ENCODE results near the gene RNF144A. TPM values are rescaled to one million over a fixed set of nuclear protein-coding genes. Genes with fewer than 3 reads are reported as not detected.

RNF144A gene
- total and polyA plus RNA-seq, 2 donors (not counting 1 experiment from before 2014, with no cell fraction given), result 1.2 to 1.6 TPM

DNA sequence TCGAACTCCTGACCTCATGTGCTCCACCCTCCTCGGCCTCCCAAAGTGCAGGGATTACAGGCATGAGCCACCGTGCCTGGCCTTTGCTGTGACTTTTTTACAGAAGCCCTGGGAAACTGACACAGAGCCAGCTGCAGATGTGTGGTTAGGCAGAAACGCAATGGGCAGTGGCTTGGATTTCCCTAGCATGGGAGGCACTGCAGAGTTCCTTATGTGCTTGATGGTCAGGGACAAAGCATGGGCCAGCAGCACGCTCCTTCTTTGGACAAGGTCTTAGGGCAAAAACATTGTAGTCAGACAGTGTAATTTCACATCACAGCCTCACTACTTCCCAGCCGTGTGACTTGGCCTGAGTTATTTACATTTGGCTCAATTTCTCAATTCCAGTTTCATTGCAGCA, 153.9 kb downstream of the RNF144A start:
- CTCF ChIA-PET, result no interaction called here
- ATAC-seq (ENCODE audit: low read depth), result no peak
- TF ChIP-seq EZH2 (IDR thresholded peaks at IDR 0.05; ENCODE audit: borderline replicate concordance, insufficient read depth, low read depth, low read length, poor library complexity, severe bottlenecking), result no peak
- TF ChIP-seq, protein P1, sequence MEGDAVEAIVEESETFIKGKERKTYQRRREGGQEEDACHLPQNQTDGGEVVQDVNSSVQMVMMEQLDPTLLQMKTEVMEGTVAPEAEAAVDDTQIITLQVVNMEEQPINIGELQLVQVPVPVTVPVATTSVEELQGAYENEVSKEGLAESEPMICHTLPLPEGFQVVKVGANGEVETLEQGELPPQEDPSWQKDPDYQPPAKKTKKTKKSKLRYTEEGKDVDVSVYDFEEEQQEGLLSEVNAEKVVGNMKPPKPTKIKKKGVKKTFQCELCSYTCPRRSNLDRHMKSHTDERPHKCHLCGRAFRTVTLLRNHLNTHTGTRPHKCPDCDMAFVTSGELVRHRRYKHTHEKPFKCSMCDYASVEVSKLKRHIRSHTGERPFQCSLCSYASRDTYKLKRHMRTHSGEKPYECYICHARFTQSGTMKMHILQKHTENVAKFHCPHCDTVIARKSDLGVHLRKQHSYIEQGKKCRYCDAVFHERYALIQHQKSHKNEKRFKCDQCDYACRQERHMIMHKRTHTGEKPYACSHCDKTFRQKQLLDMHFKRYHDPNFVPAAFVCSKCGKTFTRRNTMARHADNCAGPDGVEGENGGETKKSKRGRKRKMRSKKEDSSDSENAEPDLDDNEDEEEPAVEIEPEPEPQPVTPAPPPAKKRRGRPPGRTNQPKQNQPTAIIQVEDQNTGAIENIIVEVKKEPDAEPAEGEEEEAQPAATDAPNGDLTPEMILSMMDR (IDR thresholded peaks at IDR 0.05), result no peak

DNA sequence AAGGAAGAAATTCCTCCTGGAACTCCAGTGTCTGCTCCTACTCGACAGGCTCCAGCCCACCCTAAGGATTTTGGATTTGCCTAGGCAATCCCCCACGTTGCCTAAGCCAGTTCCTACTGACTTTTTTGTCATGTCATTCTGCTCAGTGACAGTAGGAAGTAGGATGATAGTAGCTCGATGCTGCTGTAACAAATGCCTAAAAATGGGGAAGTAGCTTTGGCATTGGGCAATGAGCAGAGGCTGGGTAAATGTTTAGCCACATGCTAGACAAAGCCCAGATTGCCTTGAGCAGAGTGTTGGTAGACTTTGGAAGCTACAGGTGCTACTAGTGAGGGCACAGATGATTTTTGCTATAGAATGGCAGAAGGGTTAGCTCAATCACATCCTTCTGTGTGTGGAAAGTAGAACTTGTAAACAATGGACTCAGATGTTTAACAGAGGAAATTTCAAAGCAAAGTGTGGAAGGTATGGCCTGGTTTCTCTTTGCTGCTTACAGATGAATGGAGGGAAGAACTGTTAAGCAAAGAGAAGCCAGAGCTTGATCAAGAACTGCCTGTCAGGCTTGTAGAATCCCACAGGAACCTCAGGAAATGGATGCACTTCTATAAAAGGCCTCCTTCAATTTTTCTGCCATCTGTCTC, 154.8 kb downstream of the RNF144A start:
- ATAC-seq (ENCODE audit: low read depth), result no peak
- peaks cover 3% of the 10 kb centered on the region for H3K4me1 Mint-ChIP-seq
- Histone ChIP-seq H4K20me1 (ENCODE audit: control insufficient read depth, insufficient read depth, low read length, poor library complexity, severe bottlenecking) (no peaks in the 10 kb centered on the region), H3K4me2 (replicated peaks; ENCODE audit: low read depth, low read length, poor library complexity, severe bottlenecking) (no peak overlapping the region), H3K27ac (ENCODE audit: low read length in 2 of 2) (no peak overlapping the region), H3K27me3 (replicated peaks in 1 of 4; ENCODE audit: control extremely low read depth in 1 of 4, control insufficient read depth in 3 of 4, insufficient read depth in 4 of 4, low read length in 3 of 4) (peaks cover 0 to 2% (median 0%) of the 10 kb centered on the region in 4 experiments), H3K79me2 (ENCODE audit: control insufficient read depth, insufficient read depth, low read length) (no peaks in the 10 kb centered on the region), H3K4me1 (ENCODE audit: control insufficient read depth in 2 of 2, insufficient read depth in 2 of 2, low read length in 2 of 2) (no peaks in the 10 kb centered on the region), H3K36me3 (replicated peaks in 1 of 2; ENCODE audit: control extremely low read depth in 1 of 2, control insufficient read depth in 1 of 2, extremely low read depth in 1 of 2, insufficient read depth in 2 of 2, low read length in 1 of 2) (no peaks in the 10 kb centered on the region), H2AFZ (ENCODE audit: insufficient read depth, low read depth, low read length, poor library complexity, severe bottlenecking) (no peak overlapping the region), H3K4me3 (ENCODE audit: control extremely low read depth in 1 of 5, extremely low read depth in 1 of 5, insufficient read depth in 1 of 5, low read depth in 2 of 5, low read length in 4 of 5) (no peak overlapping the region), H3K9me3 (ENCODE audit: control extremely low read depth in 1 of 3, control insufficient read depth in 2 of 3, insufficient read depth in 1 of 3, low read length in 2 of 3) (peaks cover 0 to 4% (median 0%) of the 10 kb centered on the region in 3 donors), H3K9ac (ENCODE audit: low read length) (no peak overlapping the region)
- ChIA-PET CTCF (interaction anchor here (0.6 kb wide), 1 partner anchor 28 kb away, joined by 4 read pairs; no protein-coding TSS in a partner anchor), POLR2A (no interaction called here)
- TF ChIP-seq, protein P1 (IDR thresholded peaks at IDR 0.05), result no peak
- TF ChIP-seq EZH2 (IDR thresholded peaks at IDR 0.05; ENCODE audit: borderline replicate concordance, insufficient read depth, low read depth, low read length, poor library complexity, severe bottlenecking), result no peak
- peaks cover 4% of the 10 kb centered on the region for H3K9me3 Mint-ChIP-seq (ENCODE audit: insufficient read depth)
- no peak overlapping the region for H3K4me3 Mint-ChIP-seq
- intact Hi-C loops (cut with micrococcal nuclease), result no loop called here
- H3K27ac Mint-ChIP-seq, result no peak overlapping the region
- WGBS (ENCODE audit: insufficient coverage), result 10% methylated on average over 2 of the region's 3 CpGs
- H3K27me3 Mint-ChIP-seq, result peaks cover 17% of the 10 kb centered on the region
- DNase-seq, result no peak

More for the DNA sequence above, 153.9 kb downstream of the RNF144A start:
- H2AFZ ChIP-seq (ENCODE audit: insufficient read depth, low read depth, low read length, poor library complexity, severe bottlenecking), result no peak overlapping the region
- Mint-ChIP-seq H3K4me3 (no peak overlapping the region), H3K27me3 (peaks cover 17% of the 10 kb centered on the region), H3K27ac (no peak overlapping the region), H3K4me1 (peaks cover 3% of the 10 kb centered on the region), H3K9me3 (ENCODE audit: insufficient read depth) (peaks cover 4% of the 10 kb centered on the region)
- WGBS (ENCODE audit: insufficient coverage), result 95% methylated on average over 5 of the region's 6 CpGs
- peaks cover 0 to 4% (median 0%) of the 10 kb centered on the region in 3 donors for H3K9me3 ChIP-seq (ENCODE audit: control extremely low read depth in 1 of 3, control insufficient read depth in 2 of 3, insufficient read depth in 1 of 3, low read length in 2 of 3)
- H3K4me2 ChIP-seq (replicated peaks; ENCODE audit: low read depth, low read length, poor library complexity, severe bottlenecking), result no peak overlapping the region
- no peak overlapping the region for H3K4me3 ChIP-seq (ENCODE audit: control extremely low read depth in 1 of 5, extremely low read depth in 1 of 5, insufficient read depth in 1 of 5, low read depth in 2 of 5, low read length in 4 of 5)
- H3K79me2 ChIP-seq (ENCODE audit: control insufficient read depth, insufficient read depth, low read length), result no peaks in the 10 kb centered on the region
- H4K20me1 ChIP-seq (ENCODE audit: control insufficient read depth, insufficient read depth, low read length, poor library complexity, severe bottlenecking), result no peaks in the 10 kb centered on the region
- intact Hi-C loops (cut with micrococcal nuclease), result no loop called here
- no peak overlapping the region for H3K9ac ChIP-seq (ENCODE audit: low read length)
- H3K36me3 ChIP-seq (replicated peaks in 1 of 2; ENCODE audit: control extremely low read depth in 1 of 2, control insufficient read depth in 1 of 2, extremely low read depth in 1 of 2, insufficient read depth in 2 of 2, low read length in 1 of 2), result no peaks in the 10 kb centered on the region
- POLR2A ChIA-PET, result no interaction called here
- peaks cover 0 to 2% (median 0%) of the 10 kb centered on the region in 4 experiments for H3K27me3 ChIP-seq (replicated peaks in 1 of 4; ENCODE audit: control extremely low read depth in 1 of 4, control insufficient read depth in 3 of 4, insufficient read depth in 4 of 4, low read length in 3 of 4)
- no peaks in the 10 kb centered on the region for H3K4me1 ChIP-seq (ENCODE audit: control insufficient read depth in 2 of 2, insufficient read depth in 2 of 2, low read length in 2 of 2)
- DNase-seq, result no peak
- no peak overlapping the region for H3K27ac ChIP-seq (ENCODE audit: low read length in 2 of 2)
